ENCODE data around the gene DNAJC7. TPM values are rescaled to one million over a fixed set of nuclear protein-coding genes. Genes with fewer than 3 reads are reported as not detected.
A peak's percentile ranks its signal among the peaks of the same experiment; 100 is the strongest.

Gene DNAJC7
- total RNA-seq, 1 donor from 2014 or later: 82.0 TPM

DNA sequence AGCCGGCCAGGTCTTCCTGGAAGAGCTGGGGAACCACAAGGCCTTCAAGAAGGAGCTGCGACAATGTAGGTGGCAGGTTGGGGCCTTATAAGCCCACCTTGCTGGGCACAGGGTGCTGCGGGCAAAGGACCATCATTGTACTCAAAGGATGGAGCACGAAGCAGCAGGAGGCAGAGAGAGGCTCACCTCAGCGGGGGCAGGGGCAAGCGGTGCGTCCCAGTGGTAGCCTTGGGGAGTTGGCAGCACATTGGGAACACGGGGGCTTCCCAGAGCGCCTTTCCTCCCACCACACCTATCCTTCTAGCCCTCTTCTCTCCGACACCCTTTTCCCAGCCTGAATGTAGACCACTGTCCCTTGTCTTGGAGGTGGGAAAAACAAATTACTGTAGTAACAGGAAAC, 48.6 kb downstream of the DNAJC7 start:
- no peaks in the 10 kb centered on the region for H3K9me3 ChIP-seq
- TF ChIP-seq, protein P1, sequence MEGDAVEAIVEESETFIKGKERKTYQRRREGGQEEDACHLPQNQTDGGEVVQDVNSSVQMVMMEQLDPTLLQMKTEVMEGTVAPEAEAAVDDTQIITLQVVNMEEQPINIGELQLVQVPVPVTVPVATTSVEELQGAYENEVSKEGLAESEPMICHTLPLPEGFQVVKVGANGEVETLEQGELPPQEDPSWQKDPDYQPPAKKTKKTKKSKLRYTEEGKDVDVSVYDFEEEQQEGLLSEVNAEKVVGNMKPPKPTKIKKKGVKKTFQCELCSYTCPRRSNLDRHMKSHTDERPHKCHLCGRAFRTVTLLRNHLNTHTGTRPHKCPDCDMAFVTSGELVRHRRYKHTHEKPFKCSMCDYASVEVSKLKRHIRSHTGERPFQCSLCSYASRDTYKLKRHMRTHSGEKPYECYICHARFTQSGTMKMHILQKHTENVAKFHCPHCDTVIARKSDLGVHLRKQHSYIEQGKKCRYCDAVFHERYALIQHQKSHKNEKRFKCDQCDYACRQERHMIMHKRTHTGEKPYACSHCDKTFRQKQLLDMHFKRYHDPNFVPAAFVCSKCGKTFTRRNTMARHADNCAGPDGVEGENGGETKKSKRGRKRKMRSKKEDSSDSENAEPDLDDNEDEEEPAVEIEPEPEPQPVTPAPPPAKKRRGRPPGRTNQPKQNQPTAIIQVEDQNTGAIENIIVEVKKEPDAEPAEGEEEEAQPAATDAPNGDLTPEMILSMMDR (IDR thresholded peaks at IDR 0.05): no peak
- intact Hi-C loops (cut with DNase I): loop anchor here (10.0 kb wide), 1 partner anchor 146 kb away; the partner anchor contains the start of gene DHX58
- H3K4me1 ChIP-seq: peaks cover 43% of the 10 kb centered on the region
- no peak overlapping the region for H3K4me3 ChIP-seq
- peaks cover 36% of the 10 kb centered on the region for H3K36me3 ChIP-seq
- no peaks in the 10 kb centered on the region for H3K27me3 ChIP-seq (ENCODE audit: low read depth)
- no peak overlapping the region for H3K27ac ChIP-seq
- ATAC-seq (no peak), DNase-seq (no peak)

DNA sequence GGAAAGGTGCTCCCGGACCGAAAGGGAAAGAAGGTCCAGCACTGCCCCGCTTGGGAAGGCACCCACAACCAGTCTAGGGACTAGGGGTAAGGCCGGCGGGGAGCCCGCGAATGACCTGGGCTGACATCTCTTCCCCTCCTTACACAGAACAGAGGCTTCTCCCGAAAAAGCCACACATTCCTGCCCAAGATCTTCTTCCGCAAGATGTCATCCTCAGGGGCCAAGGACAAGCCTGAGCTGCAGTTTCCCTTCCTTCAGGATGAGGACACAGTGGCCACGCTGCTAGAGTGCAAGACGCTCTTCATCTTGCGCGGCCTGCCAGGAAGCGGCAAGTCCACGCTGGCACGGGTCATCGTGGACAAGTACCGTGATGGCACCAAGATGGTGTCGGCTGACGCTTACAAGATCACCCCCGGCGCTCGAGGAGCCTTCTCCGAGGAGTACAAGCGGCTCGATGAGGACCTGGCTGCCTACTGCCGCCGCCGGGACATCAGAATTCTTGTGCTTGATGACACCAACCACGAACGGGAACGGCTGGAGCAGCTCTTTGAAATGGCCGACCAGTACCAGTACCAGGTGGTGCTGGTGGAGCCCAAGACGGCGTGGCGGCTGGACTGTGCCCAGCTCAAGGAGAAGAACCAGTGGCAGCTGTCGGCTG, 49.2 kb downstream of the DNAJC7 start:
- TF ChIP-seq, protein P1 (IDR thresholded peaks at IDR 0.05): no peak
- peaks cover 38% of the 10 kb centered on the region for H3K4me1 ChIP-seq
- no peak for ATAC-seq
- no peaks in the 10 kb centered on the region for H3K27me3 ChIP-seq (ENCODE audit: low read depth)
- intact Hi-C loops (cut with DNase I): loop anchor here (10.0 kb wide), 1 partner anchor 147 kb away; the partner anchor contains the start of gene DHX58
- no peak for DNase-seq
- peaks cover 30% of the 10 kb centered on the region for H3K36me3 ChIP-seq
- H3K27ac ChIP-seq: peak overlapping the region; percentile 86
- H3K4me3 ChIP-seq: peak overlapping the region; percentile 70
- no peaks in the 10 kb centered on the region for H3K9me3 ChIP-seq

DNA sequence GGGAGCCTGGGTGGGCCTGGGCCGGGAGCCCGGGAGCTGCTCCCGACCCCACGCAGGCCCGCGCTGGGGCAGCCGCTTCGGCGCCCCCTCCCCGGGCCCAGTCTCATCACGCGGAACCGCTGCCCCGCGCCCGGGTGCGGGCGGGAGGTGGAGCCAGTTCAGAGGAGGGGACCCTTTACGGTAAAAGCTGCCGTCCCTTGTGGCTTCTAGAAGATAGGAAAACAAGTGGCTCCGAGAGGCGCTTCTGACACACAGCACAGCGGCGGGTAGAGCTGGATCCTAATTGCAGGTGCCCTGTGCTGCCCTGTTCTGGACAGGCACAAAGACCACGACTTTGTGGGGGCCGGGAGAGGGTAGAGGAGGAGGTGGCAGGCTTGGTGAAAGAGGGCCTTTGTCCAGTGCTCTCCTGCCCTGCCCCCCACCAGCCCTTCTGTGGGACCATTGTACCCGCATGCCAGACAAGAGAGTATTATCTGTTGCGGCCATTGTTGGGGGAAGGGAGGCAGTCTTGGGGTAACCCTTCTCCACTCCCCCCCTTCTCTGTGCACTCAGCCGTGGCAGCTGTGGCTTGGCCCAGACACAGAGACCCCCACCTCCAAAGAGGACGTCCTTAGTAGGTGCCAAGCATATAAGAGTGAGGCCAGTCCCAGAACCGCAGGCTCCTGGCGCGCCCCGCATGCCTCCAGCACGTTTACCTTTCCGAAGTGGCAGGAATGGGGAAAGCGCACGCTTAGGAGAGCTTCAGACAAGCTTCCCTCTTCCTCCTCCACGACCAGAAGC, 49.9 kb downstream of the DNAJC7 start:
- H3K4me3 ChIP-seq: peak overlapping the region; percentile 70
- TF ChIP-seq, protein P1 (IDR thresholded peaks at IDR 0.05): no peak
- H3K9me3 ChIP-seq: no peaks in the 10 kb centered on the region
- H3K36me3 ChIP-seq: peaks cover 23% of the 10 kb centered on the region
- no peaks in the 10 kb centered on the region for H3K27me3 ChIP-seq (ENCODE audit: low read depth)
- peak; percentile 51 for DNase-seq
- H3K27ac ChIP-seq: peak overlapping the region; percentile 86
- intact Hi-C loops (cut with DNase I): loop anchor here (10.0 kb wide), 1 partner anchor 147 kb away; the partner anchor contains the start of gene DHX58
- peaks cover 41% of the 10 kb centered on the region for H3K4me1 ChIP-seq
- ATAC-seq: peak in 1 of 2 donors; percentile 0

DNA sequence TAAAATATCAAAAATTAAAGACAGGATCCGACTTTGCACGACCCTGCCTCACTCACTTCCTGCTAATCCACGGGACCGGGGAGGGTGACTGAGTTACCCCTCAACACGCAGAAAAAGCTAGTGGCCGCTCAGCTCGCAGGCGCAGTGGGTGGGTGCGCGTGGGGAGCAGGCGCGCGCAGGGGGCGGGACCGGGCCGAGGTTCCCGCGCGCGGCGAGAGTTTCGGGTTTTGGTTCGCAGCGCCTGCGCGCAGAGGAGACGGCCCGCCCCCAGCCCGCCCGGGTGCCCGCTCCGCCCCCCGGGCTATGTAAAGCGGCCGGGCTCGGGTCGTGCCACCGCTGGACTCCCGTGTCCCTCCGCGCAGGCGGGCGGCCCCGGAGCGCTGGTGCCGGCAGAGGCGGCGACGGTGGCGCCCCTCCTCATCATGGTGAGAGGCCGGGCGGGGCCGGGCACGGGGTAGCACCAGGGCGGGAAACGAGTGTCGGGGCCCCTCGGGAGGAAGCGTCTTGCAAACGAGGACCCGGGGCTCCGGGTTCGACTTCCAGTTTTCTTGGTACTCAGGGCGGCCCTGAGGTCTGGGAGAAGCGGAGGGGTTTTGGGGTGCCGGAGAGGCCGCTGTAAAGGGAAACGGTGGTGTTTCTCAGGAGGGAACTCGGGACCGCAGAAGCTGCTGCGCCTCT, 50.6 kb downstream of the DNAJC7 start, which contains the start of gene CNP:
Gene CNP, plus strand, starts transcription at position 333 of the 678 bp plus-strand sequence. Its CDS starts 90 bp downstream, at position 423.
- no peaks in the 10 kb centered on the region for H3K27me3 ChIP-seq (ENCODE audit: low read depth)
- DNase-seq: peak; percentile 95
- TF ChIP-seq, protein P1 (IDR thresholded peaks at IDR 0.05): no peak
- peak within 1 kb of the TSS; percentile 70 for H3K4me3 ChIP-seq
- ATAC-seq: peak; percentile 95 to 96
- H3K9me3 ChIP-seq: no peaks in the 10 kb centered on the region
- H3K36me3 ChIP-seq: peaks cover 16% of the 10 kb centered on the region
- peaks cover 41% of the 10 kb centered on the region for H3K4me1 ChIP-seq
- intact Hi-C loops (cut with DNase I): loop anchor here (10.0 kb wide), 1 partner anchor 148 kb away; the partner anchor contains the start of gene DHX58
- H3K27ac ChIP-seq: peak within 1 kb of the TSS; percentile 86
